Measurements from ENCODE around the gene FAM111B.

DNA sequence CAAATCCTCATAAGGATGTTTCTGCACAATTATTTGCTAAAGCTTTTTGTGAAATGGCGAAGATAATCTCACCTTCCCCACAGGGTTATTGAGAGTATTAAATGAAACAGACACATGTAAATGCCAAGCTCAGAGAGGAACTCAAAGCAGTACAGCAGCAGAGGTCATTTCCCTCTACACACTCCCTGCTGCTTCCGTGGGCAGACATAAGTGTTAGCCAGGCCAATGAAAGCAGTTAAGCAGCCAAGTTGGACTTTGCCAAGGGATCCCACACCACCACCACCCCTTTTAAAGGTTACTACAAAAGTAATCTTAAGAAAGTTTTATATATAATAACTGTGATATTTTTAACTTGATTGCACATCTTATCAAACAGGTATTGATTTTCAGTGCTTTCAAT is 31.6 kb downstream of the FAM111B start:
- TF ChIP-seq, protein P1, sequence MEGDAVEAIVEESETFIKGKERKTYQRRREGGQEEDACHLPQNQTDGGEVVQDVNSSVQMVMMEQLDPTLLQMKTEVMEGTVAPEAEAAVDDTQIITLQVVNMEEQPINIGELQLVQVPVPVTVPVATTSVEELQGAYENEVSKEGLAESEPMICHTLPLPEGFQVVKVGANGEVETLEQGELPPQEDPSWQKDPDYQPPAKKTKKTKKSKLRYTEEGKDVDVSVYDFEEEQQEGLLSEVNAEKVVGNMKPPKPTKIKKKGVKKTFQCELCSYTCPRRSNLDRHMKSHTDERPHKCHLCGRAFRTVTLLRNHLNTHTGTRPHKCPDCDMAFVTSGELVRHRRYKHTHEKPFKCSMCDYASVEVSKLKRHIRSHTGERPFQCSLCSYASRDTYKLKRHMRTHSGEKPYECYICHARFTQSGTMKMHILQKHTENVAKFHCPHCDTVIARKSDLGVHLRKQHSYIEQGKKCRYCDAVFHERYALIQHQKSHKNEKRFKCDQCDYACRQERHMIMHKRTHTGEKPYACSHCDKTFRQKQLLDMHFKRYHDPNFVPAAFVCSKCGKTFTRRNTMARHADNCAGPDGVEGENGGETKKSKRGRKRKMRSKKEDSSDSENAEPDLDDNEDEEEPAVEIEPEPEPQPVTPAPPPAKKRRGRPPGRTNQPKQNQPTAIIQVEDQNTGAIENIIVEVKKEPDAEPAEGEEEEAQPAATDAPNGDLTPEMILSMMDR (IDR thresholded peaks at IDR 0.05 in 2 of 3, conservative IDR thresholded peaks at IDR 0.05 in 1 of 3; ENCODE audit: borderline replicate concordance in 1 of 3, insufficient read depth in 1 of 3, low read depth in 2 of 3, low read length in 2 of 3), result no peak
- TF ChIP-seq, protein P2, sequence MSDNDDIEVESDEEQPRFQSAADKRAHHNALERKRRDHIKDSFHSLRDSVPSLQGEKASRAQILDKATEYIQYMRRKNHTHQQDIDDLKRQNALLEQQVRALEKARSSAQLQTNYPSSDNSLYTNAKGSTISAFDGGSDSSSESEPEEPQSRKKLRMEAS (IDR thresholded peaks at IDR 0.05), result no peak
- TF ChIP-seq RAD21 (IDR thresholded peaks at IDR 0.05; ENCODE audit: low read depth) (no peak), SP1 (IDR thresholded peaks at IDR 0.05; ENCODE audit: low read depth) (no peak), EGR1 (IDR thresholded peaks at IDR 0.05; ENCODE audit: low read depth) (no peak), EZH2 (IDR thresholded peaks at IDR 0.05) (no peak), POLR2AphosphoS5 (IDR thresholded peaks at IDR 0.05; ENCODE audit: low read depth, low read length) (no peak), EZH2phosphoT487 (IDR thresholded peaks at IDR 0.05; ENCODE audit: borderline replicate concordance) (no peak), ZNF274 (IDR thresholded peaks at IDR 0.05; ENCODE audit: low read depth, low read length) (no peak), POLR2A (IDR thresholded peaks at IDR 0.05; ENCODE audit: borderline replicate concordance, extremely low read depth, insufficient read depth, insufficient read length) (no peak), ELF1 (IDR thresholded peaks at IDR 0.05; ENCODE audit: borderline replicate concordance, low read depth) (no peak)

All from HCT116 (cell line).